Esophagus squamous epithelium (tissue), 5 donors: ENCODE measurements around the gene TP53AIP1. TPM values are rescaled to one million over a fixed set of nuclear protein-coding genes. Genes with fewer than 3 reads are reported as not detected.

ENCODE experiments used
- DNase-seq: peaks from one replicate; lab custom pipeline; 2025; lab: John Stamatoyannopoulos, UW
- H3K27ac ChIP-seq, 4 donors: fragments of 200-600 bp; sonication (generic); one replicate each; pipeline ENCODE4 v1.5.1; 2016 to 2019; ENCODE audit warnings: mild to moderate bottlenecking in 1 of 4
- H3K27me3 ChIP-seq, 4 donors: fragments of 200-600 bp; sonication (generic); 1 replicate in 3 of 4; 2 replicates in 1 of 4; pipeline versions ENCODE4 v1.5.1 to v1.6.0; 2017 to 2021; ENCODE audit warnings: antibody characterized with exemption in 1 of 4
- H3K36me3 ChIP-seq, 3 donors: fragments of 200-600 bp; sonication (generic); one replicate each; pipeline ENCODE4 v1.5.1; 2016 to 2019
- H3K4me1 ChIP-seq, 3 donors: fragments of 200-600 bp; sonication (generic); one replicate each; pipeline ENCODE4 v1.5.1; 2017 to 2019
- H3K4me3 ChIP-seq, 4 donors: fragments of 200-600 bp; sonication (generic); 1 replicate in 3 of 4; 2 replicates in 1 of 4; pipeline ENCODE4 v1.5.1; 2016 to 2019; ENCODE audit warnings: mild to moderate bottlenecking in 2 of 4, moderate library complexity in 1 of 4
- H3K9me3 ChIP-seq, 3 donors: fragments of 200-600 bp; sonication (generic); one replicate each; pipeline ENCODE4 v1.5.1; 2016 to 2019
- POLR2A ChIP-seq, 4 donors: fragments of 450-650 bp; IDR thresholded peaks; one replicate each; pipeline ENCODE4 v1.6.1; 2017; ENCODE audit warnings: antibody characterized with exemption in 4 of 4, mild to moderate bottlenecking in 4 of 4, moderate library complexity in 3 of 4
- WGBS, 2 donors: methylation state at CpG; one replicate each; pipeline ENCODE4 v1.1.5; 2018; 5-methylcytosine and 5-hydroxymethylcytosine counted together
- intact Hi-C: fragments of 100-400 bp; cut with DNase I; formaldehyde crosslinking; loops from one replicate; pipeline ENCODE4 v1.15.0; 2022
- total RNA-seq, 4 donors: library from RNA; depleted of rRNA; stranded (reverse); fragments of >200 nt; gene quantifications; one replicate each; pipeline ENCODE4 v1.1.0, GENCODE V29; 2016
- TF ChIP-seq, protein P1 (sequence below), 6 experiments: fragments of 450-650 bp in 4 of 6; fragments of 200-600 bp in 2 of 6; sonication (generic) in 2 of 6; IDR thresholded peaks; one replicate each; pipeline ENCODE4 v1.5.1; 2016 to 2019; ENCODE audit warnings: antibody characterized with exemption in 6 of 6, mild to moderate bottlenecking in 4 of 6, moderate library complexity in 4 of 6
- donor health status: DM: yes; HTN: yes; CAD: no.

TP53AIP1 gene
- total RNA-seq, 4 donors from 2014 or later, result 11.0 to 16.7 (median 13.9) TPM

DNA sequence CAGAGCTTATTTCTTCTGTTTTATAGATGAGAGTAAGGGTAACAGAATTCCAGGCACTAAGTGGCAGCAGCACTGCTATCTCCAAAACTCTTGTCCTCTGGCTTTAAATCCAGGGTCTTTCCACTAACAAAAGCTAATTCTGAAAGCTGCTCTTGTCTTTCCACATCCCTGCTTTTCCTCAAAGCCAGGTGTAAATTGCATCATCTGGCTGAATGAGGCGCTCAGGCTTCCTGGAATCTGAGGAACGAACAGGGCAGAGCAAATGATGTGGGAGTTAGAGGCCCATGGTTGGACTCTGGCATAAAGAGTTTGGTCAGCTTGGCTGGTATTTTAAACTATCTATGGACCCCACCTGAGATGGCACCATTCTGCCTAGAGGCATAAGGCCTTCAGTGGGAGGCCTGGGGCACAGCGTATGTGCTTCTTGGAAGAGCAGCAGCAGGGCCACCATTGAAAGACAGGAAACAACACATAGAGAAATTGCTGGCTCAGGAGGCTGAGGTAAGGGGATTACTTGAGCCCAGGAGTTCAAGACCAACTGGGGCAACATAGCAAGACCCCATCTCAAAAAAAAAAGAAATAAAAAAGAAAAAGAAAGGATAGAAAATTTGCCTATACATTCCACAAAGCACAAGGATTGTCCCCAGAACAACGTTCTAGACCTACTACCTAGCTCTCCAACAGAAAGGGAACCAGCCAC is 49.7 kb downstream of the TP53AIP1 start:
- Histone ChIP-seq H3K9me3 (no peaks in the 10 kb centered on the region), H3K27ac (peak overlapping the region in 1 of 4 donors; percentile 13), H3K27me3 (peaks cover 0 to 38% (median 0%) of the 10 kb centered on the region in 4 donors), H3K36me3 (no peaks in the 10 kb centered on the region), H3K4me3 (no peak overlapping the region), H3K4me1 (peaks cover 14 to 59% (median 20%) of the 10 kb centered on the region in 3 donors)
- intact Hi-C loops, result no loop called here
- TF ChIP-seq POLR2A (IDR thresholded peaks at IDR 0.05), result no peak
- TF ChIP-seq, protein P1, sequence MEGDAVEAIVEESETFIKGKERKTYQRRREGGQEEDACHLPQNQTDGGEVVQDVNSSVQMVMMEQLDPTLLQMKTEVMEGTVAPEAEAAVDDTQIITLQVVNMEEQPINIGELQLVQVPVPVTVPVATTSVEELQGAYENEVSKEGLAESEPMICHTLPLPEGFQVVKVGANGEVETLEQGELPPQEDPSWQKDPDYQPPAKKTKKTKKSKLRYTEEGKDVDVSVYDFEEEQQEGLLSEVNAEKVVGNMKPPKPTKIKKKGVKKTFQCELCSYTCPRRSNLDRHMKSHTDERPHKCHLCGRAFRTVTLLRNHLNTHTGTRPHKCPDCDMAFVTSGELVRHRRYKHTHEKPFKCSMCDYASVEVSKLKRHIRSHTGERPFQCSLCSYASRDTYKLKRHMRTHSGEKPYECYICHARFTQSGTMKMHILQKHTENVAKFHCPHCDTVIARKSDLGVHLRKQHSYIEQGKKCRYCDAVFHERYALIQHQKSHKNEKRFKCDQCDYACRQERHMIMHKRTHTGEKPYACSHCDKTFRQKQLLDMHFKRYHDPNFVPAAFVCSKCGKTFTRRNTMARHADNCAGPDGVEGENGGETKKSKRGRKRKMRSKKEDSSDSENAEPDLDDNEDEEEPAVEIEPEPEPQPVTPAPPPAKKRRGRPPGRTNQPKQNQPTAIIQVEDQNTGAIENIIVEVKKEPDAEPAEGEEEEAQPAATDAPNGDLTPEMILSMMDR (IDR thresholded peaks at IDR 0.05), result no peak
- 43 to 70% methylated on average over 3 to 4 of the region's 4 CpGs for WGBS, 2 donors
- DNase-seq, result no peak

DNA sequence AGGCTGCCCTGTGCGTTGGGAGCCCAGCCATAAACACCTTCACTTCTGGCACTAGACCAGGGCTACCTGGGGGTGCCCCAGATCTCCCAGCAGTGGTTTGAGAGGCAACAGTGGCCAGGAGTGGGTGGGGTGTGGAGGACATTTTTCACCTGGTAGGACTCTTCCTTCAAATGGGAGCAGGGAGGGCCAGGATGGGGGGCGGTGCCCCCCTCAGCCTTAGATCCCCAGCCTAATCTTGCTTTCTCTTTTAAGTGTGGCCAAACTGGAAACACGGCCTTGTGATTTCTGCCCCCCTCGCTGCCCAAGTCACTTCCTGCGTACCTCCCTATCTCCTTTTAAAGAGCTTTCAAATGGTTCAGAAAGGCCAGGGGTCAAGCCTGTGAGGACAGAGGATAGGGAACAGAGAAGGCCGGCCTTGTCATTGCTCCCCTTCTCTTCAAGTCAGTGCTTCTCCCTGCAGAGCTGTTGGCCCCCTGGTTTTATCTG is 50.7 kb downstream of the TP53AIP1 start:
- intact Hi-C loops, result no loop called here
- H3K36me3 ChIP-seq, result no peaks in the 10 kb centered on the region
- H3K9me3 ChIP-seq, result no peaks in the 10 kb centered on the region
- peaks cover 14 to 70% (median 23%) of the 10 kb centered on the region in 3 donors for H3K4me1 ChIP-seq
- DNase-seq, result no peak
- TF ChIP-seq POLR2A (IDR thresholded peaks at IDR 0.05), result no peak
- TF ChIP-seq, protein P1 (IDR thresholded peaks at IDR 0.05), result no peak
- 32 to 61% methylated on average over 5 of the region's 6 CpGs for WGBS, 2 donors
- peak overlapping the region in 2 of 4 donors; percentile 30 to 36 for H3K27ac ChIP-seq
- H3K4me3 ChIP-seq, result peak overlapping the region in 3 of 4 donors; percentile 54 to 74 (median 58)
- H3K27me3 ChIP-seq, result peaks cover 0 to 43% (median 0%) of the 10 kb centered on the region in 4 donors

DNA sequence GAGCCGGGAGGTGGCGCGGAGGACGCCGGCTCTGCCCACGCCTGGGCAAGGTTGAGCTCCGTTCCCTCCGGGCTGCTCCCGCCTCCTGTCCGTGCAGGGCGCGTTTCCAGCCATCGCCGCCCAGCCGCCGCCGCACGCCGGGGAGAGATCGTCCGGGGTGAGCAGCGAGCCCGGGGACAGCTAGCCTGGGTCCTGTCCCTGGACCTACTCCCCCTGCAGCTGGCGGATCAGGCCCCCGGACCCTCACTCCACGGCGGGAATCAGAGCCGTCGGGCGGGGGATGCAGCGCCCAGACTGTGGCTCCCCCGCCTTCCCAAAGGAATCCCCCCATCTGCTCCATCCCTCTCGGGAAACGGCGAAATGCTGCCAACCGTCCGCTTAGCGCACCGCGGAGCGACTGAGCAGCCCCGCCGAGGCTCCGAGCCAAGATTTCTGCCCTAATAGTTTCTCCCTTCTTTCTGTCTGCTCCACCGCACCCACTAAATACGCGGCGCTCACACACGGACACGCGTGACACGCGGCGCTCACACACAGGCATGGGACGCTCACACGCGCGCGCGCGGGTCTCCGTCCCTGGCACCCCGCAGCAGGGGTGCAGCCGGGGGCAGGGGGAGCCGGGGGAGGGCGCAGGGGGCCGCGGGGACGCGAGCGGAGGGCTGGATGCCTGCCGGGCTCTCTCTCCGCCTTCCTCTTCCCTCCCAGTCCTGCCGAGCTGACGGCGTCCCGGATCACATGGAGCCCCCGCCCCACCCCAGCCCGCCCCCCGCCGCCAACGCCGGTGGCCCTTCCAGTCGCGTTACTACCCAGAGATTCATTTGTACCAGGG is 51.9 kb downstream of the TP53AIP1 start, which contains the start of gene KCNJ5:
Gene KCNJ5 (plus strand): TSS at position 814 of the 826 bp plus-strand sequence. CDS start 19,918 bp downstream, outside the sequence.
- DNase-seq, result no peak
- H3K27ac ChIP-seq, result peak within 1 kb of the TSS in 3 of 4 donors; percentile 36 to 50 (median 47)
- H3K27me3 ChIP-seq, result peaks cover 0 to 43% (median 0%) of the 10 kb centered on the region in 4 donors

DNA sequence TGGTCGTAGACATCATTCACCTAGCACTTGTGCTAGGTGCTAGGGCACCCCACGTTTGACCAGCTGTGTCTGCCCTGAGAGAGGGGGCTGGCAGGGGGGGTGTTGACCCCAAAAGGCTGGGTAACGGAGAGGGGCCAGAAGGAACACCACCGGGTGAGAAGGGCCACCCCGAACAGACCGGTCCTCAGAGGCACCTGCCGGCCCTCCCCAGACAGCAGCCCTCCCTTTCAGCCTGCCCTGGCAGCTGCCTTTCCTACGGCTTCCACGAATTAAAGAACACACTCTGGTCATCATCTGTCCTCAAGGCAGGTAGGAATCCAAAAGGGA is 52.5 kb downstream of the TP53AIP1 start:
- Histone ChIP-seq H3K9me3 (no peaks in the 10 kb centered on the region), H3K27ac (peak overlapping the region in 2 of 4 donors; percentile 29 to 50), H3K36me3 (no peaks in the 10 kb centered on the region), H3K27me3 (peaks cover 0 to 43% (median 0%) of the 10 kb centered on the region in 4 donors), H3K4me1 (peaks cover 14 to 76% (median 23%) of the 10 kb centered on the region in 3 donors), H3K4me3 (peak overlapping the region; percentile 41 to 74 (median 56))
- intact Hi-C loops, result no loop called here
- TF ChIP-seq, protein P1 (IDR thresholded peaks at IDR 0.05), result no peak
- no peak for TF ChIP-seq POLR2A (IDR thresholded peaks at IDR 0.05)
- 21% methylated on average over 6 to 7 of the region's 9 CpGs for WGBS, 2 donors
- DNase-seq, result no peak

More for the DNA sequence above, 51.9 kb downstream of the TP53AIP1 start, which contains the start of gene KCNJ5:
- Histone ChIP-seq H3K4me1 (peaks cover 14 to 76% (median 23%) of the 10 kb centered on the region in 3 donors), H3K9me3 (no peaks in the 10 kb centered on the region), H3K4me3 (peak within 1 kb of the TSS; percentile 41 to 74 (median 56)), H3K36me3 (no peaks in the 10 kb centered on the region)
- 0% methylated on average over 7 to 8 of the region's 85 CpGs for WGBS, 2 donors
- intact Hi-C loops, result no loop called here
- TF ChIP-seq, protein P1 (IDR thresholded peaks at IDR 0.05), result no peak
- TF ChIP-seq POLR2A (IDR thresholded peaks at IDR 0.05), result no peak
